GM12864 (cell line): ENCODE measurements around the gene ATP1A3.

ENCODE experiments used
- DNase-seq: peaks from one replicate; pipeline ENCODE4 v3.0.0-alpha.2; 2011; ENCODE audit warnings: low read depth
- H3K4me3 ChIP-seq: 2 replicates; pipeline ENCODE4 v1.5.1; 2011; ENCODE audit warnings: mild to moderate bottlenecking, low read depth, low read length, control low read depth
- TF ChIP-seq, protein P1 (sequence below): IDR thresholded peaks from 2 replicates; pipeline ENCODE4 v1.5.1; 2011; ENCODE audit warnings: low read depth, mild to moderate bottlenecking, moderate library complexity, low read length, control low read depth, inconsistent platforms; ENCODE audit errors: missing control alignments

ATP1A3 gene

DNA sequence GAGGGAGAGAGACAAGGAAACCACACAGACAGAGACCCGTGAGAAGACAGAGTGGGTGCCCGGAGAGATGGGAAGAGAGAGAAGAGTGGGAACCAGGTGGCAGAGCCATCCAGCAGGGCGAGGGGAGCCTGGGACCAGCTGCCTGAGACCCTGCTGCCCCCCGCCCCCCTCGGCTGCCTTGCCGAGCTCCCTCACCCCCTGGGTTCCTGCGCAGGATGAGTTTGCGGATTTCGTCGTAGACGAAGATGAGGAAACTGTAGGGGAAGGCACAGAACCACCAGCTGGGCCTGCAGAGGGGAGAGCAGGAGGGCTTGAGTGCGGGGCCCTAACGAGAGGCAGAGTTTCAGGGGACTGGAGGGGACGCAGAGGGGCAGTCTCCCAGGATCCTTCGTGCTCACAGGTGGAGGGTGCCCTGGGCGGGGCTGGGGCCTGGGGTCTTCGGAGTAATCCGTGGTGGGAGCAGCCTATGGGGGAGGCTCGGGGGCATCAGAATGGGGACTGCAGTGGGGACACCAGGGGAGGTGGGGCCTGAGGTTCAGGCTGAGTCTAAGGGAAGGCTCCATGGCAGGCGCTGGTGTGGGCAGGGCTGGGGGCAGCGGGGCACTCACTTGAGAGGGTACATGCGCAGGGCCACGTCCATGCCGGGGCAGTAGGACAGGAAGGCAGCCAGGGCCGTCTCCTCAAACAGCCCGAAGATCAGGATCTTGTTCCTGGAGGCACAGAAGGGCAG is 26.8 kb downstream of the ATP1A3 start:
- DNase-seq: no peak
- H3K4me3 ChIP-seq: no peak overlapping the region
- TF ChIP-seq, protein P1, sequence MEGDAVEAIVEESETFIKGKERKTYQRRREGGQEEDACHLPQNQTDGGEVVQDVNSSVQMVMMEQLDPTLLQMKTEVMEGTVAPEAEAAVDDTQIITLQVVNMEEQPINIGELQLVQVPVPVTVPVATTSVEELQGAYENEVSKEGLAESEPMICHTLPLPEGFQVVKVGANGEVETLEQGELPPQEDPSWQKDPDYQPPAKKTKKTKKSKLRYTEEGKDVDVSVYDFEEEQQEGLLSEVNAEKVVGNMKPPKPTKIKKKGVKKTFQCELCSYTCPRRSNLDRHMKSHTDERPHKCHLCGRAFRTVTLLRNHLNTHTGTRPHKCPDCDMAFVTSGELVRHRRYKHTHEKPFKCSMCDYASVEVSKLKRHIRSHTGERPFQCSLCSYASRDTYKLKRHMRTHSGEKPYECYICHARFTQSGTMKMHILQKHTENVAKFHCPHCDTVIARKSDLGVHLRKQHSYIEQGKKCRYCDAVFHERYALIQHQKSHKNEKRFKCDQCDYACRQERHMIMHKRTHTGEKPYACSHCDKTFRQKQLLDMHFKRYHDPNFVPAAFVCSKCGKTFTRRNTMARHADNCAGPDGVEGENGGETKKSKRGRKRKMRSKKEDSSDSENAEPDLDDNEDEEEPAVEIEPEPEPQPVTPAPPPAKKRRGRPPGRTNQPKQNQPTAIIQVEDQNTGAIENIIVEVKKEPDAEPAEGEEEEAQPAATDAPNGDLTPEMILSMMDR: no peak

DNA sequence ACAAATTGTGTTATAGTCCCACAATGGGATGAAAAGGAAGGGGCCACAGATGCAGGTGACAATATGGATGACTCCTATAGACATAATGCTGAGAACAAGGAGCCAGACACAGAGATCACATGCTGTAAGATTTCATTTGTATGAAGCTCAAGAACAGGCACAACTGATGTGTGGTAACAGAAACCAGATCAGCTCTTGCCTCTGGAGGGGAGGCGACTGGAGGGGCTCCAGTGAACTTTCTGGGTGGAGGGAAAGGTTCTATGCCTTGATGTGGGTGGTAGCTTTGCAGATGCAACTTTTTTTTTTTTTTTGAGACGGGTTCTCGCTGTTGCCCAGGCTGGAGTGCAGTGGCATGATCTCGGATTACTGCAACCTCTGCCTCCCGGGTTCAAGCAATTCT is 28.9 kb downstream of the ATP1A3 start:
- no peak for DNase-seq

DNA sequence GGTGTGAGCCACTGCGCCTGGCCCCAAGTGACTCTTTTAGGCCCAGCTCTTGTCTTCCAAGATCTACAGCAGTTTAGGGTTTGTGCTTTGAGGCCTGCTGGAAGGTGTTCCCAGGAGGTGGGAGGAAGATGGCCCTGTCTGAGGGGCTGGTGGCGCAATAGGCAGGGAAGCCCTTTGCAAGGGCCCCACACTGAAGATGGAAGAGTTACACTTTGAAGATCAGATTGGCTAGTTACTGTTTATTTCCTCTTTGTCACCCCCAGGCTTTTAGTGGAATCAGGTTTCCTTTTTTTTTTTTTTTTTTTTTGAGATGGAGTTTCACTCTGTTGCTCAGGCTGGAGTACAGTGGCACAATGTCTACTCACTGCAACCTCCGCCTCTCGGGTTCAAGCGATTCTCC is 33.1 kb downstream of the ATP1A3 start:
- DNase-seq: no peak
- TF ChIP-seq, protein P1: no peak
- no peak overlapping the region for H3K4me3 ChIP-seq

More for the DNA sequence above, 28.9 kb downstream of the ATP1A3 start:
- H3K4me3 ChIP-seq: no peak overlapping the region
- TF ChIP-seq, protein P1: no peak

DNA sequence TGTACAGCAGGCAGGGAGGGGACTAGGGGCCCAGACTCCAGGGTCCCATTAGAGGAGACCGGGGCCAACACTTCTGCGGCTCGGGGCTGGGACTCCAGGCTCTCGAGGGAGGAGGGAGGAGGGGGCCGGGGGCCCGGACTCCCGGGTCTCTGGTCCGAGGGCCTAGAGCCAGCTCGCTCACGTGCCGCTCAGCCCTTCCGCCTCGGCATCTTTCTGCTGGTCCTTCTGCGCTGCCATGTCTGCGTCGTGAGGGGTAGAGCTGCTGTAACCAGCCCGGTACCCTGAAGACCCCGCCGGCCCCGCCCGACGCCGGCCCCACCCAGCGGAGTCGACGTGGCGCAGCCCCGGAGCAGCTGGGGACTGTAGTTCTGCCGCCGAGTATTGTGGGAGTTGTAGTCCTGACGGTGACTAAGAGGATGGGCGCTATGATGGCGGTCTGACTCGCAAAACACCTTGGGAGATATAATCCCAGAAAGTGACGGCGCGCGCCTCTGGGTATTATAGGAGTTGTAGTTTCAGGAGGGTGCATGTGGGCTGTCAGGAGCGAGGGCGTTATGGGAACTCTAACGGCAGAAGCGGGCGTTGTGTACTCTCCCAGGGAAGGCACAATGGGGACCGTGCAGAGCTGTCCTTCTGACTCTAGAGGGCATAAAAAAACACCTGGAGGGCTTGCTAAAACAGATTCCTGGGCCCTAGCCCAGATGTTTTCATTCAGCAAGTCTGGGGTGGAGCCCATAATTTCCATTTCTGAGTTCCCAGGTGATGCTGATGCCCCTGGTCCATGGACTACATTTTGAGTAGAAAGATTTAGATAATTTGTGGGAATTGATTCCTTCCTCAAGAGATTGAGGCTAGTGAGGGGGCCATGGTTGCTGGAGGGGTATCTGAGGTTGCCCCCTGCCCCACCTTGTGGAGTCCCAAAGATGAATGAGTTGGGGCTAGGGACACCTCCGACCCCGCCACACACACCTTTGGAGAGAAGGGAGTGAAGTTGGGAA is 34.7 kb downstream of the ATP1A3 start, which contains the start of gene RABAC1:
Gene RABAC1, minus strand, starts transcription at position 266 of the 998 bp plus-strand sequence. Its CDS starts 29 bp downstream, at position 237.
- peak within 1 kb of the TSS; percentile 77 for H3K4me3 ChIP-seq
- DNase-seq: peak; percentile 65
- TF ChIP-seq, protein P1: peak; percentile 49

DNA sequence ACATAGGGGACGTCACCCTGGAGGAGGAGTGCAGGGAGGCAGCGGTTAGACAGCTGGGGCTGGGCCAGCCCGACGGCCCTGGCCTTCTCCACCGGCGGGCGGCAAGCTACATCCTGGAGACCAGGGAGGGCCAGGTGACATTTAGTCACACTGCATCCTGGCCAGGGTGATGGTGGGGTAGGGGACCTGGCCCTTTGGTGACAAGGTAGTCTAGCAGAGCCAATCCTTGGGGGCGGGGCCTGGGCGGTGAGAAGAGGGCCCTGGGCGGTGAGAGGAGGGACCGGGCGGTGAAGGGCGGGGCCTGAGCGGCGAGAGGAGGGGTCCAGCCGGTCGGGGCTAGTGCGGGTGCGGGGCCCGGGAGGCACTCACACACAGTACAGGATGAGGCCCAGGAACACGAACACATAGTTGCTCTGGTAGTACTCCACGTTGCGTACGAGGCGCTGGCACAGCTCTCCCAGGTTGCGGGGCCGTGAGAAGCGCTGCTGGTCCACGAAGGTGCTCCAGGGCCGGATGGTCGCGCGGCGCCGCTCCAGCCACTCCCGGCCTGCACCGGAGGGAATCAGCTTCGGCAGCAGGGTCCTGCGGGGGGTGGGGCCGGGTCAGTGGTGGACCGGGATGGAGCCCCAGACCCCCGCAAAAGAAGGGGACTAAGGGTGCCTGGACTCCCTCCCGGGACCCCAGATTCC is 35.5 kb downstream of the ATP1A3 start:
- TF ChIP-seq, protein P1: no peak
- DNase-seq: no peak
- H3K4me3 ChIP-seq: peak overlapping the region; percentile 77

DNA sequence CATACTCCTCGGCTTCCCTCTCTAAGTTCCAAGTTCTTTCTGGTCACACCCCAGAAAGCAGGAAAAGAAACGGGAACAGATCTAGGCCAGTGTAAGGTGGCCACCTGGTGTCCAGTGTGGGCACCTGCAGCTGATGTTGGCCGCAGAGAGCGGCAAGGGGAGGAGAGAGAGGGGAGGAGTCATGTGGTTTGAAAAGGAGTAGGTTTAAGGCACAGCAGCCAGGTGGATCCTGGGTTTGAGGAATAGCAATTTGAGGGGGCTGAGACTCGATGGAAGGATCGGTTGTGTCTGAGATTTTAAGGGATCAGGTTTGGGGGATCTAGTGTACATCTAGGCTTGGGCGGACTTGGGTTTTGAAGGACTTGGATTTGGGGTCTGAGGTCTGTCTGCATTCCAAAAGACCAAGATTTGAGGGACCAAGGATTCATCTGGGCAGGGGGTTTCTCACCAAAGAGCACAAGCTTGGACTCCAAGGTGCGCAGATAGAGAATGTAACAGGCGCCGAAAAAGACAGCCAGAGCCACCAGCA is 36.1 kb downstream of the ATP1A3 start:
- TF ChIP-seq, protein P1: peak; percentile 80
- DNase-seq: peak; percentile 58
- H3K4me3 ChIP-seq: peak overlapping the region; percentile 77
